ENCODE measurements around the gene VTA1.
"Not testable (repeated sequence)": the region's sequence is repeated elsewhere in the genome, so short reads cannot be mapped to it uniquely, and the experiment has no call there.

DNA sequence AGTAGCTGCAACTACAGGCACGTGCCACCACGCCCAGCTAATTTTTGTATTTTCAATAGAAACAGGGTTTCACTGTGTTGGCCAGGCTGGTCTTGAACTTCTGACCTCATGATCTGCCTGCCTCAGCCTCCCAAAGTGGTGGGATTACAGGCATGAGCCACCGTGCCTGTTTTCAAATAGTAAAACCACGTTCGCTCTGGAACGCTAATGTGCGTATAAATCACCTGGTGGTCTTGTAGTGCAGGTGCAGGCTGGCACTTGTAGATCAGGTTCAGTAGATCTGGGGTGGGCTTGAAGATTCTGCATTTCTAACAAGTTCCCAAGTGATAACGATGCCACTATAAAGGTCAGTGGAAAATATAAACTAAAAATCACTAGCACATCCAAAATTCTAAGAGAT, 41.3 kb downstream of the VTA1 start:
- TF ChIP-seq, protein P1, sequence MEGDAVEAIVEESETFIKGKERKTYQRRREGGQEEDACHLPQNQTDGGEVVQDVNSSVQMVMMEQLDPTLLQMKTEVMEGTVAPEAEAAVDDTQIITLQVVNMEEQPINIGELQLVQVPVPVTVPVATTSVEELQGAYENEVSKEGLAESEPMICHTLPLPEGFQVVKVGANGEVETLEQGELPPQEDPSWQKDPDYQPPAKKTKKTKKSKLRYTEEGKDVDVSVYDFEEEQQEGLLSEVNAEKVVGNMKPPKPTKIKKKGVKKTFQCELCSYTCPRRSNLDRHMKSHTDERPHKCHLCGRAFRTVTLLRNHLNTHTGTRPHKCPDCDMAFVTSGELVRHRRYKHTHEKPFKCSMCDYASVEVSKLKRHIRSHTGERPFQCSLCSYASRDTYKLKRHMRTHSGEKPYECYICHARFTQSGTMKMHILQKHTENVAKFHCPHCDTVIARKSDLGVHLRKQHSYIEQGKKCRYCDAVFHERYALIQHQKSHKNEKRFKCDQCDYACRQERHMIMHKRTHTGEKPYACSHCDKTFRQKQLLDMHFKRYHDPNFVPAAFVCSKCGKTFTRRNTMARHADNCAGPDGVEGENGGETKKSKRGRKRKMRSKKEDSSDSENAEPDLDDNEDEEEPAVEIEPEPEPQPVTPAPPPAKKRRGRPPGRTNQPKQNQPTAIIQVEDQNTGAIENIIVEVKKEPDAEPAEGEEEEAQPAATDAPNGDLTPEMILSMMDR (IDR thresholded peaks at IDR 0.05; ENCODE audit: low read depth, low read length) = not testable (repeated sequence)
- not testable (repeated sequence) for TF ChIP-seq POLR2A (IDR thresholded peaks at IDR 0.05; ENCODE audit: extremely low read depth, insufficient read length)
- TF ChIP-seq, protein P2, sequence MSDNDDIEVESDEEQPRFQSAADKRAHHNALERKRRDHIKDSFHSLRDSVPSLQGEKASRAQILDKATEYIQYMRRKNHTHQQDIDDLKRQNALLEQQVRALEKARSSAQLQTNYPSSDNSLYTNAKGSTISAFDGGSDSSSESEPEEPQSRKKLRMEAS (IDR thresholded peaks at IDR 0.05; ENCODE audit: low read depth, low read length) = not testable (repeated sequence)

Measured in NB4 (cell line).